ENCODE measurements around the gene FAM83G. TPM values are rescaled to one million over a fixed set of nuclear protein-coding genes. Genes with fewer than 3 reads are reported as not detected.

FAM83G gene
- total and polyA plus RNA-seq, 2 donors (not counting 3 experiments of a cell fraction or from before 2014, with no cell fraction given) = 7.0 to 10.9 TPM

DNA sequence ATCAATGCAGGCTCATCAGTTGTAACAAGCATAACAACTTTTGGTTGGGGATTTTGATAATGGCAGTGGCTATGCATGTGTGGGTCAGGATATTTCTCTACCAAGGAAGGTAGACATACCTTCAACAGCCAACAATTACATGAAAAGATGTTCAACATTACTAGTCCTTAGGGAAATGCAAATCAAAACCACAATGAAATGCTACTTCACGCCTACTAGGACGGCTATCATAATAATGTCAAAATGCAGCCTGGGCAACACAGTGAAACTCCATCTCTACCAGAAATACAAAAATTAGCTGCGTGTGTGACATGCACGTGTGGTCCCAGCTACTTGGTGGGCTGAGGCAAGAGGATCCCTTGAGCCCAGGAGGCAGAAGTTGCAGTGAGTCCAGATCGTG is 59.9 kb downstream of the FAM83G start:
- TF ChIP-seq, protein P1, sequence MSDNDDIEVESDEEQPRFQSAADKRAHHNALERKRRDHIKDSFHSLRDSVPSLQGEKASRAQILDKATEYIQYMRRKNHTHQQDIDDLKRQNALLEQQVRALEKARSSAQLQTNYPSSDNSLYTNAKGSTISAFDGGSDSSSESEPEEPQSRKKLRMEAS (IDR thresholded peaks at IDR 0.05; ENCODE audit: insufficient read depth, insufficient read length) = no peak
- no peak for TF ChIP-seq GATA2 (IDR thresholded peaks at IDR 0.05; ENCODE audit: insufficient read depth, insufficient read length, low read depth, low read length)

DNA sequence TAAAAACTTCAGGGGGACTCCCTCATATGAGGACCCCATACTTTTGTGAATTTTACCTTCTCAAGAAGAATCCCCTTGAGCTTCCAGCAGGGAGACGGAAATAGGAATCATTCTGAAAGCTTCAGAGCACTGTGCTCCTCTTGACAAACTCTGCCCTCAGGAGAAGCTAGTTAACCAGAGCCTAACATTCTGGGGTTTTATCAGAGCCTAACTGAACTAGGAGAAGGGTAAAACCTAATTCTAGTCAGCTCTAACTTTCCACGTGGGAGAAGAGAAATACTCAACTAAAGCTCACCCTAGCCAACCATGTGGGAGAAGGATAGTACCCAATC is 65.9 kb downstream of the FAM83G start:
- no peak overlapping the region for H2AFZ ChIP-seq (ENCODE audit: low read depth, low read length)
- no peaks in the 10 kb centered on the region for H3K9me1 ChIP-seq (replicated peaks; ENCODE audit: control insufficient read depth, extremely low read depth, insufficient read depth, low read length)
- H3K4me3 ChIP-seq (replicated peaks in 1 of 3; ENCODE audit: insufficient read depth in 1 of 3, low read depth in 1 of 3, low read length in 3 of 3) = no peak overlapping the region
- no peak overlapping the region for H3K27ac ChIP-seq (ENCODE audit: insufficient read depth, low read depth, low read length)
- ChIA-PET POLR2A (no interaction called here), CTCF (interaction anchor here (0.7 to 1.0 kb wide), 2 partner anchors 13 to 22 kb away, joined by 3 read pairs; partner anchors contain the start of gene SLC5A10)
- intact Hi-C loops (cut with micrococcal nuclease) = no loop called here
- H3K9me3 ChIP-seq (replicated peaks; ENCODE audit: control insufficient read depth, insufficient read depth, low read length) = no peaks in the 10 kb centered on the region
- H3K4me1 ChIP-seq (ENCODE audit: control insufficient read depth, extremely low read depth, insufficient read depth, low read length) = no peaks in the 10 kb centered on the region
- no peaks in the 10 kb centered on the region for H3K36me3 ChIP-seq (ENCODE audit: control insufficient read depth in 2 of 2, extremely low read depth in 1 of 2, insufficient read depth in 2 of 2, low read length in 2 of 2)
- peaks cover 0 to 6% of the 10 kb centered on the region in 2 experiments for H3K27me3 ChIP-seq (ENCODE audit: control insufficient read depth in 2 of 2, insufficient read depth in 2 of 2, low read length in 2 of 2)
- H3K79me2 ChIP-seq (ENCODE audit: control insufficient read depth, insufficient read depth, low read length) = no peaks in the 10 kb centered on the region
- no peak for DNase-seq (ENCODE audit: low read depth, low spot score)
- H3K4me2 ChIP-seq (ENCODE audit: insufficient read depth, low read length) = no peak overlapping the region
- H3K9ac ChIP-seq (replicated peaks; ENCODE audit: extremely low read depth, insufficient read depth, low read length) = no peak overlapping the region
- dilution Hi-C loops (cut with MboI; ENCODE audit: extremely low pct_ligation_motif_present, low sequenced_read_pairs) = no loop called here
- no peak for TF ChIP-seq CTCF (IDR thresholded peaks at IDR 0.05; ENCODE audit: extremely low read depth in 1 of 2, insufficient read depth in 1 of 2, low read depth in 1 of 2, low read length in 2 of 2)
- no peak for FAIRE-seq
- no peaks in the 10 kb centered on the region for H4K20me1 ChIP-seq (replicated peaks; ENCODE audit: control insufficient read depth, extremely low read depth, insufficient read depth, low read length)
- no TSS peak for BruUV-seq (replicated peaks)

More for the DNA sequence above, 59.9 kb downstream of the FAM83G start:
- Histone ChIP-seq H3K27me3 (ENCODE audit: control insufficient read depth in 2 of 2, insufficient read depth in 2 of 2, low read length in 2 of 2) (peaks cover 23% of the 10 kb centered on the region in 2 experiments), H3K9me1 (replicated peaks; ENCODE audit: control insufficient read depth, extremely low read depth, insufficient read depth, low read length) (no peaks in the 10 kb centered on the region), H3K79me2 (ENCODE audit: control insufficient read depth, insufficient read depth, low read length) (no peaks in the 10 kb centered on the region), H3K4me1 (ENCODE audit: control insufficient read depth, extremely low read depth, insufficient read depth, low read length) (no peaks in the 10 kb centered on the region), H3K9ac (replicated peaks; ENCODE audit: extremely low read depth, insufficient read depth, low read length) (no peak overlapping the region), H3K36me3 (ENCODE audit: control insufficient read depth in 2 of 2, extremely low read depth in 1 of 2, insufficient read depth in 2 of 2, low read length in 2 of 2) (no peaks in the 10 kb centered on the region), H3K4me3 (replicated peaks in 1 of 3; ENCODE audit: insufficient read depth in 1 of 3, low read depth in 1 of 3, low read length in 3 of 3) (no peak overlapping the region), H3K27ac (ENCODE audit: insufficient read depth, low read depth, low read length) (no peak overlapping the region), H3K4me2 (ENCODE audit: insufficient read depth, low read length) (no peak overlapping the region), H4K20me1 (replicated peaks; ENCODE audit: control insufficient read depth, extremely low read depth, insufficient read depth, low read length) (no peaks in the 10 kb centered on the region), H3K9me3 (replicated peaks; ENCODE audit: control insufficient read depth, insufficient read depth, low read length) (no peaks in the 10 kb centered on the region), H2AFZ (ENCODE audit: low read depth, low read length) (no peak overlapping the region)
- DNase-seq (ENCODE audit: low read depth, low spot score) (no peak), FAIRE-seq (no peak)
- ChIA-PET CTCF (interaction anchor here (1.8 kb wide), 2 partner anchors 11 to 17 kb away, joined by 4 to 9 read pairs; no protein-coding TSS in a partner anchor), POLR2A (no interaction called here)
- dilution Hi-C loops (cut with MboI; ENCODE audit: extremely low pct_ligation_motif_present, low sequenced_read_pairs) = no loop called here
- no TSS peak for BruUV-seq (replicated peaks)
- intact Hi-C loops (cut with micrococcal nuclease) = no loop called here

All from endothelial cell of umbilical vein (primary cell).